Large intestine (tissue), 3 donors: ENCODE data around the gene SWT1. TPM values are rescaled to one million over a fixed set of nuclear protein-coding genes. Genes with fewer than 3 reads are reported as not detected.
"Not testable (repeated sequence)": the region's sequence is repeated elsewhere in the genome, so short reads cannot be mapped to it uniquely, and the experiment has no call there.

Experiments used
- DNase-seq, 2 donors: peaks; one replicate each; pipeline versions ENCODE4 v3.0.0 to v3.0.0-alpha.2; 2013
- H3K27ac ChIP-seq: one replicate; pipeline ENCODE4 v1.5.1; 2013; ENCODE audit warnings: low read length
- H3K27me3 ChIP-seq: 2 replicates; pipeline ENCODE4 v1.6.1; 2013; ENCODE audit warnings: low read length; ENCODE audit not compliant: control insufficient read depth, insufficient read depth
- H3K36me3 ChIP-seq: 2 replicates; pipeline ENCODE4 v1.6.1; 2013; ENCODE audit warnings: low read length; ENCODE audit not compliant: control insufficient read depth, insufficient read depth
- H3K4me1 ChIP-seq: one replicate; pipeline ENCODE4 v1.6.1; 2013; ENCODE audit warnings: low read length; ENCODE audit not compliant: control insufficient read depth, insufficient read depth
- H3K4me3 ChIP-seq: one replicate; pipeline ENCODE4 v1.5.1; 2013; ENCODE audit warnings: low read length
- H3K9me3 ChIP-seq: one replicate; pipeline ENCODE4 v1.6.1; 2013; ENCODE audit warnings: mild to moderate bottlenecking, low read depth, low read length, moderate library complexity; ENCODE audit not compliant: control insufficient read depth
- WGBS: methylation state at CpG from one replicate; pipeline ENCODE4 v1.1.5; 2013; ENCODE audit warnings: low lambda C conversion rate; ENCODE audit not compliant: insufficient coverage; 5-methylcytosine and 5-hydroxymethylcytosine counted together
- polyA plus RNA-seq: library from polyadenylated mRNA; unstranded; fragments of 120-200 nt; gene quantifications from one replicate; pipeline ENCODE4 v1.2.1, GENCODE V29; 2013

The SWT1 gene
- polyA plus RNA-seq, 1 donor = 5.3 TPM

- Histone ChIP-seq H3K9me3 (peaks cover 5% of the 10 kb centered on the region), H3K27me3 (no peaks in the 10 kb centered on the region), H3K4me3 (peak within 1 kb of the TSS; percentile 98), H3K27ac (peak within 1 kb of the TSS; percentile 99), H3K4me1 (peaks cover 9% of the 10 kb centered on the region), H3K36me3 (no peaks in the 10 kb centered on the region)
- peak; percentile 97 for DNase-seq
- 0% methylated on average over 4 of the region's 80 CpGs for WGBS
These were observed 160.3 kb downstream of the SWT1 start, which contains the start of gene IVNS1ABP for GRCh38 chr1:185317034-185317885. Gene IVNS1ABP (minus strand): TSS chr1:185317243. CDS start chr1:185309493, 7,750 bp downstream.

DNA sequence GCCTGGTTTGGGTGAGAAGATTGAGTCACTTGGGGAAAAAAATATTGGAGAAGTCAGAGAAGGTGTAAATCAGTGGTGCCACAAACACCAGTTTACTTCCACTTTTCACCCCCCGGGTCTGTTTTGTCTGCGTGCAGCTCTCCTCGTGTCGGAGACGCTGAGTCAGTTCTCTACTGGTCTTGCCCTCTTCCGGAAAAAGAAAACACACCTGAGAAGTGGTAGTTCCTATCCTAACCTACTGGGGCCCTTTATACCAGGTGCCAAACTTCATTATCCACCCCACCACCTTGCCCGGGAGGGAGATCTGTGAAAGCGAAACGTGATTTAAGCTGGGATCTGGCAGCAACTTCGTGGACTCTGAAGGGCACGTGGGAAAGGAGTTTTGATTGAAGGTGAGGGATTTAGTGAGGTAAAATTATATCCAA is 160.9 kb downstream of the SWT1 start:
- no peaks in the 10 kb centered on the region for H3K36me3 ChIP-seq
- peaks cover 5% of the 10 kb centered on the region for H3K9me3 ChIP-seq
- H3K4me1 ChIP-seq = peaks cover 9% of the 10 kb centered on the region
- no CpG with 5 or more reads among the region's 11 CpGs for WGBS
- H3K27me3 ChIP-seq = no peaks in the 10 kb centered on the region
- peak overlapping the region; percentile 65 for H3K4me3 ChIP-seq
- DNase-seq = no peak
- peak overlapping the region; percentile 99 for H3K27ac ChIP-seq

- Histone ChIP-seq H3K4me1 (peaks cover 9% of the 10 kb centered on the region), H3K27me3 (no peaks in the 10 kb centered on the region), H3K9me3 (peaks cover 5% of the 10 kb centered on the region), H3K4me3 (no peak overlapping the region), H3K27ac (peak overlapping the region; percentile 99), H3K36me3 (no peaks in the 10 kb centered on the region)
- DNase-seq = peak in 1 of 2 donors; percentile 51
- no CpG with 5 or more reads among the region's 10 CpGs for WGBS
These were observed 161.6 kb downstream of the SWT1 start for GRCh38 chr1:185318431-185319138.

GRCh38 chr1:185319139-185319475 is 162.1 kb downstream of the SWT1 start:
- Histone ChIP-seq H3K4me3 (no peak overlapping the region), H3K27ac (no peak overlapping the region), H3K27me3 (no peaks in the 10 kb centered on the region), H3K4me1 (peaks cover 9% of the 10 kb centered on the region), H3K36me3 (no peaks in the 10 kb centered on the region), H3K9me3 (peaks cover 5% of the 10 kb centered on the region)
- no CpG with 5 or more reads among the region's 1 CpG for WGBS
- DNase-seq = peak in 1 of 2 donors; percentile 16

GRCh38 chr1:185321104-185321503 is 164.1 kb downstream of the SWT1 start:
- H3K4me3 ChIP-seq, H3K36me3 ChIP-seq, H3K4me1 ChIP-seq, H3K27me3 ChIP-seq, H3K9me3 ChIP-seq, H3K27ac ChIP-seq, DNase-seq: not testable (repeated sequence)
- no CpG with 5 or more reads among the region's 7 CpGs for WGBS

DNA sequence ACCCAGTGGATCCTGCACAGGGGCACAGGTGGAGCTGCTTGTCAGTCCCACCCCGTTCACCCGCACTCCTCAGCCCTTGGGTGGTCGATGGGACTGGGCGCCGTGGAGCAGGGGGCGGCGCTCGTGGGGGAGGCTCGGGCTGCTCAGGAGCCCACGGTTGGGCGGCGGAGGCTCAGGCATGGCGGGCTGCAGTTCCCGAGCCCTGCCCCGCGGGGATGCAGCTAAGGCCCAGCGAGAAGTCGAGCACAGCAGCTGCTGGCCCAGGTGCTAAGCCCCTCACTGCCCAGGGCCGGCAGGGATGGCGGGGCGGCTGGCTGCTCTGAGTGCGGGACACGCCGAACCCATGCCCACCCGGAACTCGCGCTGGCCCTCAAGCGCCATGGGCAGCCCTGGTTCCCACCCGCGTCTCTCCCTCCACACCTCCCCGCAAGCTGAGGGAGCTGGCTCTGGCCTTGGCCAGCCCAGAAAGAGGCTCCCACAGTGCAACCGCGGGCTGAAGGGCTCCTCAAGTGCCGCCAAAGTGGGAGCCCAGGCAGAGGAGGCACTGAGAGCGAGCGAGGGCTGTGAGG is 164.8 kb downstream of the SWT1 start:
- H3K4me1 ChIP-seq, H3K27me3 ChIP-seq, DNase-seq, H3K27ac ChIP-seq, H3K36me3 ChIP-seq, H3K9me3 ChIP-seq, H3K4me3 ChIP-seq: not testable (repeated sequence)
- WGBS = no CpG with 5 or more reads among the region's 36 CpGs

GRCh38 chr1:185322636-185323035 is 165.7 kb downstream of the SWT1 start:
- WGBS = 100% methylated on average over 1 of the region's 2 CpGs
- Histone ChIP-seq H3K36me3 (no peaks in the 10 kb centered on the region), H3K9me3 (peaks cover 5% of the 10 kb centered on the region), H3K27ac (no peak overlapping the region), H3K4me3 (no peak overlapping the region), H3K4me1 (peaks cover 6% of the 10 kb centered on the region), H3K27me3 (no peaks in the 10 kb centered on the region)
- no peak for DNase-seq

DNA sequence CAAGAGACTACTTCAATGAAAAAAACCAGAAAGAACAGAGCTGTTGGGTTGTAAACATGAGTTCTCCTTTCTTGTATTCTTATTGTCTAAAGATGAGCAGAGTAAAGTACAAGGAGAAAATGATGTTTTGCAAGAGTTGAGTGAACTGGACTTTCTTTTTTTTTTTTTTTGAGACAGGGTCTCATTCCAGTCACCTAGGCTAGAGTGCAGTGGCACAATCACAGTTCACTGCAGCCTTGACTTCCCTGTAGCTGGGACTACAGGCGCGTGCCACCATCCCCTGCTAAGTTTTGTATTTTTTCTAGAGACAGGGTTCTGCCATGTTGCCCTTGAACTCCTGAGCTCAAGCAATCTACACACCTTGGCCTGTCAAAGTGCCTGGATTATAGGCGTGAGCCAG is 167.2 kb downstream of the SWT1 start:
- Histone ChIP-seq H3K4me3 (no peak overlapping the region), H3K36me3 (no peaks in the 10 kb centered on the region), H3K27ac (no peak overlapping the region), H3K9me3 (peaks cover 5% of the 10 kb centered on the region), H3K27me3 (no peaks in the 10 kb centered on the region), H3K4me1 (no peaks in the 10 kb centered on the region)
- DNase-seq = peak in 1 of 2 donors; percentile 35
- WGBS = no CpG with 5 or more reads among the region's 3 CpGs

- Histone ChIP-seq H3K27me3 (no peaks in the 10 kb centered on the region), H3K9me3 (peaks cover 5% of the 10 kb centered on the region), H3K27ac (no peak overlapping the region), H3K36me3 (no peaks in the 10 kb centered on the region), H3K4me3 (no peak overlapping the region), H3K4me1 (no peaks in the 10 kb centered on the region)
- DNase-seq = no peak
- WGBS = 71% methylated on average over 1 of the region's 4 CpGs
These were observed 168.4 kb downstream of the SWT1 start for GRCh38 chr1:185325413-185325812.

GRCh38 chr1:185328255-185328654 is 171.3 kb downstream of the SWT1 start:
- 100% methylated on average over 1 of the region's 4 CpGs for WGBS
- Histone ChIP-seq H3K4me3 (no peak overlapping the region), H3K27me3 (no peaks in the 10 kb centered on the region), H3K36me3 (no peaks in the 10 kb centered on the region), H3K27ac (no peak overlapping the region), H3K9me3 (no peaks in the 10 kb centered on the region), H3K4me1 (no peaks in the 10 kb centered on the region)
- DNase-seq = no peak
